Activated gamma-delta T cell (primary cell): ENCODE measurements around the gene KRTAP4-8.
"Not testable (repeated sequence)": the region's sequence is repeated elsewhere in the genome, so short reads cannot be mapped to it uniquely, and the experiment has no call there.

Source experiments
- DNase-seq: peaks from one replicate; lab custom pipeline; 2025; lab: John Stamatoyannopoulos, UW
- total RNA-seq, 2 donors: gene quantifications; one replicate each; lab custom pipeline; 2026; lab: John Stamatoyannopoulos, UW

The KRTAP4-8 gene
- total RNA-seq = 0 reads per million in 2 donors

GRCh38 chr17:41098042-41098441, at the start of gene KRTAP4-8:
KRTAP4-8 (minus strand) TSS chr17:41098142; CDS start chr17:41098084, 58 bp downstream.
- no peak for DNase-seq

GRCh38 chr17:41145261-41145660, 47.3 kb upstream of the KRTAP4-8 start:
- no peak for DNase-seq

- DNase-seq = no peak
Measured at GRCh38 chr17:41144846-41145245, 46.9 kb upstream of the KRTAP4-8 start.

- DNase-seq = no peak
Measured at GRCh38 chr17:41141361-41141760, 43.4 kb upstream of the KRTAP4-8 start.

GRCh38 chr17:41140360-41141131, 42.6 kb upstream of the KRTAP4-8 start, which contains the start of gene KRTAP4-6:
KRTAP4-6 (minus strand) TSS chr17:41140544; CDS start chr17:41140487, 57 bp downstream.
- no peak for DNase-seq

GRCh38 chr17:41139865-41140264, 41.9 kb upstream of the KRTAP4-8 start:
- not testable (repeated sequence) for DNase-seq

GRCh38 chr17:41133880-41134735, 36.2 kb upstream of the KRTAP4-8 start:
- DNase-seq = no peak

GRCh38 chr17:41131979-41132378, 34.0 kb upstream of the KRTAP4-8 start:
- no peak for DNase-seq

GRCh38 chr17:41127371-41127770, 29.4 kb upstream of the KRTAP4-8 start:
- DNase-seq = no peak

- no peak for DNase-seq
Measured at GRCh38 chr17:41126412-41126811, 28.5 kb upstream of the KRTAP4-8 start.

GRCh38 chr17:41125064-41125463, 27.1 kb upstream of the KRTAP4-8 start:
- DNase-seq = no peak

- DNase-seq = not testable (repeated sequence)
Measured at GRCh38 chr17:41123991-41124371, 26.0 kb upstream of the KRTAP4-8 start, which contains the start of gene KRTAP4-12. KRTAP4-12 (minus strand) TSS chr17:41124182; CDS start chr17:41124122, 60 bp downstream.

GRCh38 chr17:41123292-41123990, 25.5 kb upstream of the KRTAP4-8 start:
- not testable (repeated sequence) for DNase-seq

- no peak for DNase-seq
Measured at GRCh38 chr17:41121742-41122141, 23.8 kb upstream of the KRTAP4-8 start.

GRCh38 chr17:41119696-41120690, 22.1 kb upstream of the KRTAP4-8 start:
- not testable (repeated sequence) for DNase-seq

- no peak for DNase-seq
Measured at GRCh38 chr17:41118721-41119120, 20.8 kb upstream of the KRTAP4-8 start.

- not testable (repeated sequence) for DNase-seq
Measured at GRCh38 chr17:41117846-41118386, 20.0 kb upstream of the KRTAP4-8 start, which contains the start of gene KRTAP4-11. KRTAP4-11 (minus strand) TSS chr17:41118373; CDS start chr17:41118315, 58 bp downstream.

GRCh38 chr17:41116297-41116696, 18.4 kb upstream of the KRTAP4-8 start:
- no peak for DNase-seq

- no peak for DNase-seq
Measured at GRCh38 chr17:41111151-41111885, 13.4 kb upstream of the KRTAP4-8 start.
